Osteoblast (primary cell): ENCODE measurements around the gene CSRNP3. TPM values are rescaled to one million over a fixed set of nuclear protein-coding genes. Genes with fewer than 3 reads are reported as not detected.

ENCODE experiments used
- DNase-seq: peaks from one replicate; pipeline ENCODE4 v3.0.0; 2011; ENCODE audit warnings: low spot score, mixed read lengths; ENCODE audit not compliant: insufficient read length; ENCODE audit errors: missing footprints
- H2AFZ ChIP-seq: 2 replicates; pipeline ENCODE4 v1.6.0; 2011; ENCODE audit warnings: mild to moderate bottlenecking, low read length
- H3K27ac ChIP-seq: 2 replicates; pipeline ENCODE4 v1.5.1; 2011; ENCODE audit warnings: mild to moderate bottlenecking, low read depth, low read length, moderate library complexity
- H3K27me3 ChIP-seq: 2 replicates; pipeline ENCODE4 v1.6.0; 2012; ENCODE audit warnings: mild to moderate bottlenecking, control low read depth, inconsistent platforms, low read length, moderate library complexity; ENCODE audit not compliant: insufficient read depth
- H3K36me3 ChIP-seq: 2 replicates; pipeline ENCODE4 v1.5.1; 2011; ENCODE audit warnings: mild to moderate bottlenecking, low read length, control low read depth, moderate library complexity; ENCODE audit not compliant: insufficient read depth
- H3K4me1 ChIP-seq: 2 replicates; pipeline ENCODE4 v1.5.1; 2011; ENCODE audit warnings: mild to moderate bottlenecking, low read length, control low read depth, moderate library complexity; ENCODE audit not compliant: insufficient read depth
- H3K4me2 ChIP-seq: 2 replicates; pipeline ENCODE4 v1.6.0; 2011; ENCODE audit warnings: mild to moderate bottlenecking, low read length; ENCODE audit not compliant: insufficient read depth
- H3K4me3 ChIP-seq: fragments of 200-600 bp; sonication (generic); 3 replicates; pipeline ENCODE4 v1.5.1; 2012; ENCODE audit warnings: mild to moderate bottlenecking, low read length, inconsistent platforms; ENCODE audit not compliant: insufficient read depth
- H3K79me2 ChIP-seq: 2 replicates; pipeline ENCODE4 v1.6.0; 2012; ENCODE audit warnings: mild to moderate bottlenecking, low read length, control low read depth, inconsistent platforms; ENCODE audit not compliant: insufficient read depth
- H3K9me3 ChIP-seq: 2 replicates; pipeline ENCODE4 v1.5.1; 2011; ENCODE audit warnings: low read depth, low read length, control low read depth
- H4K20me1 ChIP-seq: 2 replicates; pipeline ENCODE4 v1.6.0; 2012; ENCODE audit warnings: mild to moderate bottlenecking, low read length, control low read depth; ENCODE audit not compliant: insufficient read depth
- total RNA-seq: library from RNA; depleted of rRNA; stranded (reverse); fragments of >200 nt; gene quantifications from 2 replicates; pipeline ENCODE4 v1.2.3, GENCODE V29; 2012
- TF ChIP-seq, protein P1 (sequence below): IDR thresholded peaks from 2 replicates; pipeline ENCODE4 v1.5.1; 2011; ENCODE audit warnings: mild to moderate bottlenecking, low read depth, low read length, moderate library complexity; ENCODE audit errors: extremely low read depth

Gene CSRNP3
- total RNA-seq, 1 donor, result 1.4 TPM

- Histone ChIP-seq H4K20me1 (no peaks in the 10 kb centered on the region), H3K36me3 (no peaks in the 10 kb centered on the region), H3K4me2 (no peak overlapping the region)
Measured at GRCh38 chr2:165494573-165494972, 25.1 kb downstream of the CSRNP3 start.

DNA sequence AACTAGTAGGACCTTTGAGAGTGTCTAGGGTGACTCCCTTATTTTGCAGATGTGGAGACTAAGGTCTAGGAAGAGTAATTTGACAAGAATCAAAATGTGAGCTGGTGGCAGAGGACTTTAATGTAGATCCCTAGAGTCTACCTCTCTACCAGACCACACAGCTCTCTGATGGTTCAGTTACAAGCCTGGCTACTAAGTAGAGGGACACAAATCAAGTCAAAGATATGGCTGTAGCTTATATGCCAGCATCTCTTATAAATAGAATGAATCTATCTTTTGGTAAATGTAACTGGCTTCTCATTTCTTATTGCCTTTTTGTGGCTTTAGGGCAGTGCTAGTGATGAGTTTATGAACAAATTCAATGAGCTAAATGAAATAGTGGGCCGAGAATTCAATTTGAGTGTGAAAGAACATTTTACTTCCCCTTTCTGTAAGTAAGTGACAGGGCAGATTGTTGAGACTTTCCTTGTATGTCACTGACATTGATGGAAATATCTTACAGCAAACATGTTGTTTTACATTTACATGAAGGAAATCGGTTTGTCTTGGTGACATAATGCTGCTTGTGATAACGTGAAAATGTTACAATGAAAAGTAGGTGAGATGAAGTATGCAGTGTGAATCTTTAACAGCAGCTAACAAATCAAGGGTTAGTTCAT is 28.3 kb downstream of the CSRNP3 start:
- TF ChIP-seq, protein P1, sequence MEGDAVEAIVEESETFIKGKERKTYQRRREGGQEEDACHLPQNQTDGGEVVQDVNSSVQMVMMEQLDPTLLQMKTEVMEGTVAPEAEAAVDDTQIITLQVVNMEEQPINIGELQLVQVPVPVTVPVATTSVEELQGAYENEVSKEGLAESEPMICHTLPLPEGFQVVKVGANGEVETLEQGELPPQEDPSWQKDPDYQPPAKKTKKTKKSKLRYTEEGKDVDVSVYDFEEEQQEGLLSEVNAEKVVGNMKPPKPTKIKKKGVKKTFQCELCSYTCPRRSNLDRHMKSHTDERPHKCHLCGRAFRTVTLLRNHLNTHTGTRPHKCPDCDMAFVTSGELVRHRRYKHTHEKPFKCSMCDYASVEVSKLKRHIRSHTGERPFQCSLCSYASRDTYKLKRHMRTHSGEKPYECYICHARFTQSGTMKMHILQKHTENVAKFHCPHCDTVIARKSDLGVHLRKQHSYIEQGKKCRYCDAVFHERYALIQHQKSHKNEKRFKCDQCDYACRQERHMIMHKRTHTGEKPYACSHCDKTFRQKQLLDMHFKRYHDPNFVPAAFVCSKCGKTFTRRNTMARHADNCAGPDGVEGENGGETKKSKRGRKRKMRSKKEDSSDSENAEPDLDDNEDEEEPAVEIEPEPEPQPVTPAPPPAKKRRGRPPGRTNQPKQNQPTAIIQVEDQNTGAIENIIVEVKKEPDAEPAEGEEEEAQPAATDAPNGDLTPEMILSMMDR, result no peak
- Histone ChIP-seq H3K27me3 (no peaks in the 10 kb centered on the region), H2AFZ (no peak overlapping the region), H3K79me2 (no peaks in the 10 kb centered on the region), H3K4me3 (no peak overlapping the region), H3K4me2 (no peak overlapping the region), H3K9me3 (no peaks in the 10 kb centered on the region), H3K27ac (no peak overlapping the region), H3K4me1 (no peaks in the 10 kb centered on the region), H4K20me1 (no peaks in the 10 kb centered on the region), H3K36me3 (no peaks in the 10 kb centered on the region)
- no peak for DNase-seq

More at GRCh38 chr2:165494573-165494972, 25.1 kb downstream of the CSRNP3 start:
- DNase-seq, result no peak
- no peaks in the 10 kb centered on the region for H3K79me2 ChIP-seq
- H3K4me3 ChIP-seq, result no peak overlapping the region
- TF ChIP-seq, protein P1, result no peak
- H3K4me1 ChIP-seq, result no peaks in the 10 kb centered on the region
- H3K27ac ChIP-seq, result no peak overlapping the region
- H2AFZ ChIP-seq, result no peak overlapping the region
- no peaks in the 10 kb centered on the region for H3K27me3 ChIP-seq
- no peaks in the 10 kb centered on the region for H3K9me3 ChIP-seq

DNA sequence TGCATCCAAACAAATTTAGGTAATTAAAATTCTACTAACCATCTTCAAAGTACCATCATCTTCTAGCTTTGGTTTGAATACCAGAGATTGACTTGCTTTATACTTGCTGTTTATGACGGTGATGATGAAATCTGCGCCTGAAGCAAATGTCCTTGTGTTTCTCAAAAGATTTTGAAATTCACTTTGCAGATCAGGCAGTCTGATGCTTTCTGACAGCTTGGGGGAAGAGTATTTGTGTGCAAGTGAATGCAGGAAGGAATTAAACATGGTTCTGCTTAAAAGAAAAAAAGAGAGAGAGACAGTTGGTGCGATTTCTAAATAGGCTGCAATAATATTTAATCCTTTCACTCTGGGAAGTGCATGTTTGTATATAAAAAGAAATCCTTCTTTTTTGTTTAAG is 29.6 kb downstream of the CSRNP3 start:
- DNase-seq, result no peak

DNA sequence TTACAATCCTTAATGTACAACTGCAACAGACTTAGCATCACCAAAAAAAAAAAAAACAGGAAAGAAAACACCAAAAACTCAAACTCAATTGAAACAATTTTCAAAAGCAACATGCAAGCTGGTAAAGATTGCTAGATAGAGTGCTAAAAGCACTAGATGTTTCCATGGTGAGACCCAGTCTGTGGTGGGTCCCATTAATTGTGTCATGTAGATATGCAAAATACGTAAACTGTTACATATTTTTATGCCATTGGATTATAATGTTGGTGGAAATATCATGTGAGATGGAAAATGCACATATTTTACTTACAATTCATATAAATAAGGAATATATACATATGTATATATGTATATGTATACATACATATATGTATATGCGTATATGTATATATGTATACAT is 30.5 kb downstream of the CSRNP3 start:
- Histone ChIP-seq H2AFZ (no peak overlapping the region), H3K9me3 (no peaks in the 10 kb centered on the region), H3K4me3 (no peak overlapping the region), H3K27me3 (no peaks in the 10 kb centered on the region), H4K20me1 (no peaks in the 10 kb centered on the region), H3K79me2 (no peaks in the 10 kb centered on the region), H3K4me1 (no peaks in the 10 kb centered on the region), H3K27ac (no peak overlapping the region), H3K36me3 (no peaks in the 10 kb centered on the region), H3K4me2 (no peak overlapping the region)
- TF ChIP-seq, protein P1, result no peak
- DNase-seq, result no peak

More for the DNA sequence above, 29.6 kb downstream of the CSRNP3 start:
- Histone ChIP-seq H3K4me1 (no peaks in the 10 kb centered on the region), H3K79me2 (no peaks in the 10 kb centered on the region), H4K20me1 (no peaks in the 10 kb centered on the region), H3K27ac (no peak overlapping the region), H3K4me2 (no peak overlapping the region), H2AFZ (no peak overlapping the region), H3K4me3 (no peak overlapping the region), H3K36me3 (no peaks in the 10 kb centered on the region), H3K27me3 (no peaks in the 10 kb centered on the region), H3K9me3 (no peaks in the 10 kb centered on the region)
- TF ChIP-seq, protein P1, result no peak
